ENCODE results near the gene MORC3.

The MORC3 gene

DNA sequence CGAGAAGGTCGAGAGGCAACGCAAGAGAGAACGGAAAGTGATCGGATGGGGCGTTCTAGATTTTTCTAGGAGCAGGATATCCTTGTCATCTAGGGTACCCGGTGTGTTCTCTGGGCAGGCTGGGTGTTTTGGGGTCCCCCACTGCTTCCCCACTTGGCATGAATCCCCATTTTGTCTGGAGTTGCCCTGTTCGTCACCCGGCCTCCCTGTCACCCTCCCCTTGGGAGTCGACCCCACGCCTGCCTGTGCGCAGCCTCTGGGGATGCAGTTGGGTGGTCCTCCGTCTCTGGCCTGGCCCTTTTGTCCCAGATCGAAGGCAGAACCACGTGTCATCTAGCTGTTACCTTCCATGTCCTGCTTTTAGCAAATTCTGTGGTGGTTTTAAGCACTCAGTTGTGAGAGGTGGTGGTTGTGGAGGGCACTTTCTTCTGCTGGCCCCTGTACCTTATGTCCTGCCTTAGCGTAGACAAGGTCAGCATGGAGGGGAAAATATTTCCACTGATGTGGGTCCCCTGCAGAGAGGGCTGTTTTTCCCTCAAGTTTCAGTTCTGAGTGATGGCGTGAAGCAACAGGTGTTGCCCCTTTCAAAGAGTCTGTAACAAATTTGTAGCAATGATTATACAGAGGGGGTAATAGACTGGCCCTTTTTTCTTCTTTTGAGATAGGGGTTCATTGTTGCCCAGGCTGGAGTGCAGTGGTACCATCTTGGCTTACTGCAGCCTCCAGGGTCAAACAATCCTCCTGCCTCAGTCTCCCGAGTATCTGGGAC, 100.8 kb downstream of the MORC3 start:
- DNase-seq (ENCODE audit: low read depth, low spot score) = no peak

DNA sequence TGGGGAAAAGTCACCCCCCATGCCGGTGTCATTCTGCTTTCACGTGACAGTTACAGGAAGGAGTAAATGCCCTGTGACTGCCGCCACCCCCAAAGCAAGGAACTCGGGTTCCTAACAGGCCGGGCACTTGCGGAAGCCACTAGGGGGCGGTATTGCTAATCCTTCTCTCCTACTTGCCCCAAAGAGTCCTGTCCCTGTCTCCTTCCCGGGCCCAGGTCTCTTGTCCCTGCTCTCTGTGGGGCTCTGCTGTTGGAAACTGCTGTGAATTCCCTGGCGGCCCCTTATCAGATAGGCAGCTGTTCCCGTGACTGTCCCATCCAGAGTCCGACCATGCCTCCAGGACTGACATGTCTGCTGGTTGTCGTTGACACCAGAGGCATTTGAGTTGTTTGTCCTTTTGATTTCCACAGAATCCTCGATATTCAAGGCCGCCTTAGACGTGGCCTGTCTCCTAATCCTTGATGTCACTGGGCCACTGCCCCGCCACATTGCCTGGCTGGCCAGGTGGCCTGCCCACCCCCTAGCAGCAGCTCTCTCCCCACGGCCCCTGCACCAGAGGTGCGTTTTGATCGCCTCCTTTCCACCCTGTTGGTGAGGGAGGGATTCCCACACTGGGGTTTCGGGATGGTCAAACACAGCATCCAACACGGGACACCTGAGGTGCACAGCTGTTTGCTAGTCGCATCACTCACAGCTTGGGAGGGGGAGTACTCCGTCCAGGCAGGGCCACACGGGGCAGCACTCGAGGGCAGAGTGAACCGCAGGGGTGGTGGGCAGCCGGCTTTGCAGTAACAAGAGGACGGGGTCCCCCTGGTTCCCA, 102.5 kb downstream of the MORC3 start:
- DNase-seq (ENCODE audit: low read depth, low spot score) = peak; percentile 65

DNA sequence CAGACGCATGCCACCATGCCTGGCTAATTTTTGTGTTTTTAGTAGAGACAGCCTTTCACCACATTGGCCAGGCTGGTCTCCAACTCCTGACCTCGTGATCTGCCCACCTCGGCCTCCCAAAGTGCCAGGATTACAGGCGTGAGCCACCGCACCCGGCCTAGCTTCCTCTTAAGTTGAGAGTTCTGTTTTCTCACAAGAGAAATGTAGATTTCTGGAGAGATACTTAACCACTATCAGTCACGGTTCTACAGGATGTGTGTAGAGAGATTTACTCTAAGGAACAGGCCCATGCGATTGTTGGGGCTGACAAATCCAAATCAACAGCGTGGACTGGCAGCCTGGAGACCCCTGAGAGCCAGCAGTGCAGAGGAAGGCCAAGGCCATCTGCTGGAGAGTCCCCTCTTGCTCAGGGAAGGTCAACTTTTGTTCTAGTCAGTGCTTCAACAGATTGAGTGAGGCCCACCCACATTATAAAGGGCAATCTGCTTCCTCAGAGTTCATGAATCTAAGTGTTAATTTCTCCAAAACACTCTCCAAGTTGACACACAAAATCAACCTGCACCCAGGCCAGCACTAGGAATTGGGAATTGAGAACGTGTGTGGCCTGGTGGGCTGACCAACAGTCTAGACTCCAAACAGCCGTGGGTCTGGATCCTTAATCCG, 103.9 kb downstream of the MORC3 start:
- no peak for DNase-seq (ENCODE audit: low read depth, low spot score)

DNA sequence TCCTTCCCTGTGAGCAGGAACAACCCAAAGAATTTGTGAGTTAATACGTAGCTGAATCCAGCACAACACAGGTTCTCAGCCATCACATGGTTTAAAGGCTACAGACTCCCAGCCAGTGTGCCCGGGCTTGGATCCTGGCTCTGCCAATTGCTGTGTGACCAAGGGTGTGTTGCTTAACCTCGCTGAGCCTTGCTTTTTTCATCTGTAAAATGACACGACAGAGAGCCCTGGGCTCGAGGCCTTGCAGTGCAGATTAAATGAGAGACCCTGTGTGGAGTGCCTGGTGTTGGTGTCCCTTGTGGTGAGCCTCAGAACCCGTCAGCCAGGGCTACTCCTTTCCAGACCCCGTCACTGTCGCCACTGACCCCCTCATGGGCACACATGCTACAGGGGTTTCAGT, 104.6 kb downstream of the MORC3 start:
- no peak for DNase-seq (ENCODE audit: low read depth, low spot score)

DNA sequence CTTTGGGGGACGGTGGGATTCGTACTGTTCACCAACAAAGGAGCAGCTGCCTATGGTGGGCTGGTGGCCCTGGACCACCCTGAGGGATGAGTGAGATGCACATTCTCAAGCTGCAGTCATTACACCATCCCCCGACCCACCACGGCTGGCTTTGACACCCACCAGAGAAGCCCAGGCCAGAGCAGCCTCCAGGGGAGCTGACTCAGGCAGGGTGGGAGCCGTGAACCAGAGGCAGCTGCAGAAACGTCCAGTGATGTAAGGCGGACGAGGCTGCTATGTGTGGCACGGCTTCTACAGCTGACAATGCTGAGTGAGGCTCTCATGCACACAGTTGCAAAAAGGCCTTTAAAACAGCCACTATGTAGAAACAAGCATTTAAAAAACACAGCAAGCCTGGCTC, 105.3 kb downstream of the MORC3 start:
- DNase-seq (ENCODE audit: low read depth, low spot score) = peak; percentile 39
